GM21825 (cell line): ENCODE data around the gene RABEP2.

Source experiments
- ATAC-seq: cut with Tn5 transposase; IDR thresholded peaks from one replicate; pipeline ENCODE4 v1.9.1; 2021; ENCODE audit warnings: mild to moderate bottlenecking, moderate library complexity; ENCODE audit not compliant: unreplicated experiment

Gene RABEP2

DNA sequence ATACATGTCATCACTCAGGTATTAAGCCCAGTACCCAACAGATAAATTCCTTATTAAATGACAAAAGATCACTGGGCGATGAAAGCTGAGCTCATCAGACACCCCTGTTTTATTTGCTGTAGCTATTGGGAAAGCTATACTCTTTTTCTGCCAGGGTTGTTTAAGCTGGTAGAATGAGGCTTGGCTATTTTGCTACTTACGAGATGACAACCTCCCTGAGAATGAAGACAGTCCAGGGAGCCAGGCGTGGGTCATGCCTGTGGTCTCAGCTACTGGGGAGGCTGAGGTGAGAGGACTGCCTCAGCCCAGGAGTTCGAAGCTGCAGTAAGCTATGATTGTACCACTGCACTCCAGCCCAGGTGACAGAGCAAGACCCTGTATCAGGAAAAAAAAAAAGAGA lies 65.7 kb downstream of the RABEP2 start:
- no peak for ATAC-seq

GRCh38 chr16:28858421-28858820 lies 66.6 kb downstream of the RABEP2 start:
- ATAC-seq, result no peak
